ENCODE measurements around the gene PLXNA4.

Gene PLXNA4

GRCh38 chr7:132604121-132604520, 27.9 kb upstream of the PLXNA4 start:
- TF ChIP-seq SIN3A (IDR thresholded peaks at IDR 0.05; ENCODE audit: borderline replicate concordance, insufficient read depth, low read length) = no peak

GRCh38 chr7:132603220-132603833, 27.1 kb upstream of the PLXNA4 start:
- TF ChIP-seq REST (IDR thresholded peaks at IDR 0.05; ENCODE audit: insufficient read depth in 1 of 2, low read depth in 2 of 2, low read length in 2 of 2) = no peak
- TF ChIP-seq SIN3A (IDR thresholded peaks at IDR 0.05; ENCODE audit: borderline replicate concordance, insufficient read depth, low read length) = no peak
- no peak for TF ChIP-seq POLR2AphosphoS5 (IDR thresholded peaks at IDR 0.05; ENCODE audit: low read depth, low read length)
- no peak for TF ChIP-seq FOXP2 (optimal IDR thresholded peaks at IDR 0.05; ENCODE audit: borderline replicate concordance, extremely low read depth, extremely low read length, insufficient read depth)
- no peak for TF ChIP-seq TAF1 (IDR thresholded peaks at IDR 0.05; ENCODE audit: borderline replicate concordance, insufficient read depth, low read length)

- TF ChIP-seq FOXP2 (optimal IDR thresholded peaks at IDR 0.05; ENCODE audit: borderline replicate concordance, extremely low read depth, extremely low read length, insufficient read depth) (no peak), REST (IDR thresholded peaks at IDR 0.05; ENCODE audit: insufficient read depth in 1 of 2, low read depth in 2 of 2, low read length in 2 of 2) (no peak), POLR2AphosphoS5 (IDR thresholded peaks at IDR 0.05; ENCODE audit: low read depth, low read length) (no peak), TAF1 (IDR thresholded peaks at IDR 0.05; ENCODE audit: borderline replicate concordance, insufficient read depth, low read length) (no peak), SIN3A (IDR thresholded peaks at IDR 0.05; ENCODE audit: borderline replicate concordance, insufficient read depth, low read length) (no peak)
Observed at GRCh38 chr7:132601783-132602182, 25.5 kb upstream of the PLXNA4 start.

GRCh38 chr7:132596588-132596987, 20.3 kb upstream of the PLXNA4 start:
- no peak for TF ChIP-seq FOXP2 (optimal IDR thresholded peaks at IDR 0.05; ENCODE audit: borderline replicate concordance, extremely low read depth, extremely low read length, insufficient read depth)
- TF ChIP-seq REST (IDR thresholded peaks at IDR 0.05; ENCODE audit: insufficient read depth in 1 of 2, low read depth in 2 of 2, low read length in 2 of 2) = no peak
- no peak for TF ChIP-seq SIN3A (IDR thresholded peaks at IDR 0.05; ENCODE audit: borderline replicate concordance, insufficient read depth, low read length)
- TF ChIP-seq POLR2AphosphoS5 (IDR thresholded peaks at IDR 0.05; ENCODE audit: low read depth, low read length) = no peak
- TF ChIP-seq TAF1 (IDR thresholded peaks at IDR 0.05; ENCODE audit: borderline replicate concordance, insufficient read depth, low read length) = no peak

GRCh38 chr7:132592936-132593335, 16.7 kb upstream of the PLXNA4 start:
- no peak for TF ChIP-seq POLR2AphosphoS5 (IDR thresholded peaks at IDR 0.05; ENCODE audit: low read depth, low read length)
- no peak for TF ChIP-seq TAF1 (IDR thresholded peaks at IDR 0.05; ENCODE audit: borderline replicate concordance, insufficient read depth, low read length)
- TF ChIP-seq SIN3A (IDR thresholded peaks at IDR 0.05; ENCODE audit: borderline replicate concordance, insufficient read depth, low read length) = no peak
- TF ChIP-seq REST (IDR thresholded peaks at IDR 0.05; ENCODE audit: insufficient read depth in 1 of 2, low read depth in 2 of 2, low read length in 2 of 2) = no peak
- TF ChIP-seq FOXP2 (optimal IDR thresholded peaks at IDR 0.05; ENCODE audit: borderline replicate concordance, extremely low read depth, extremely low read length, insufficient read depth) = no peak
